ENCODE results near the gene EXOC2.

EXOC2 gene, protein sequence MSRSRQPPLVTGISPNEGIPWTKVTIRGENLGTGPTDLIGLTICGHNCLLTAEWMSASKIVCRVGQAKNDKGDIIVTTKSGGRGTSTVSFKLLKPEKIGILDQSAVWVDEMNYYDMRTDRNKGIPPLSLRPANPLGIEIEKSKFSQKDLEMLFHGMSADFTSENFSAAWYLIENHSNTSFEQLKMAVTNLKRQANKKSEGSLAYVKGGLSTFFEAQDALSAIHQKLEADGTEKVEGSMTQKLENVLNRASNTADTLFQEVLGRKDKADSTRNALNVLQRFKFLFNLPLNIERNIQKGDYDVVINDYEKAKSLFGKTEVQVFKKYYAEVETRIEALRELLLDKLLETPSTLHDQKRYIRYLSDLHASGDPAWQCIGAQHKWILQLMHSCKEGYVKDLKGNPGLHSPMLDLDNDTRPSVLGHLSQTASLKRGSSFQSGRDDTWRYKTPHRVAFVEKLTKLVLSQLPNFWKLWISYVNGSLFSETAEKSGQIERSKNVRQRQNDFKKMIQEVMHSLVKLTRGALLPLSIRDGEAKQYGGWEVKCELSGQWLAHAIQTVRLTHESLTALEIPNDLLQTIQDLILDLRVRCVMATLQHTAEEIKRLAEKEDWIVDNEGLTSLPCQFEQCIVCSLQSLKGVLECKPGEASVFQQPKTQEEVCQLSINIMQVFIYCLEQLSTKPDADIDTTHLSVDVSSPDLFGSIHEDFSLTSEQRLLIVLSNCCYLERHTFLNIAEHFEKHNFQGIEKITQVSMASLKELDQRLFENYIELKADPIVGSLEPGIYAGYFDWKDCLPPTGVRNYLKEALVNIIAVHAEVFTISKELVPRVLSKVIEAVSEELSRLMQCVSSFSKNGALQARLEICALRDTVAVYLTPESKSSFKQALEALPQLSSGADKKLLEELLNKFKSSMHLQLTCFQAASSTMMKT

DNA sequence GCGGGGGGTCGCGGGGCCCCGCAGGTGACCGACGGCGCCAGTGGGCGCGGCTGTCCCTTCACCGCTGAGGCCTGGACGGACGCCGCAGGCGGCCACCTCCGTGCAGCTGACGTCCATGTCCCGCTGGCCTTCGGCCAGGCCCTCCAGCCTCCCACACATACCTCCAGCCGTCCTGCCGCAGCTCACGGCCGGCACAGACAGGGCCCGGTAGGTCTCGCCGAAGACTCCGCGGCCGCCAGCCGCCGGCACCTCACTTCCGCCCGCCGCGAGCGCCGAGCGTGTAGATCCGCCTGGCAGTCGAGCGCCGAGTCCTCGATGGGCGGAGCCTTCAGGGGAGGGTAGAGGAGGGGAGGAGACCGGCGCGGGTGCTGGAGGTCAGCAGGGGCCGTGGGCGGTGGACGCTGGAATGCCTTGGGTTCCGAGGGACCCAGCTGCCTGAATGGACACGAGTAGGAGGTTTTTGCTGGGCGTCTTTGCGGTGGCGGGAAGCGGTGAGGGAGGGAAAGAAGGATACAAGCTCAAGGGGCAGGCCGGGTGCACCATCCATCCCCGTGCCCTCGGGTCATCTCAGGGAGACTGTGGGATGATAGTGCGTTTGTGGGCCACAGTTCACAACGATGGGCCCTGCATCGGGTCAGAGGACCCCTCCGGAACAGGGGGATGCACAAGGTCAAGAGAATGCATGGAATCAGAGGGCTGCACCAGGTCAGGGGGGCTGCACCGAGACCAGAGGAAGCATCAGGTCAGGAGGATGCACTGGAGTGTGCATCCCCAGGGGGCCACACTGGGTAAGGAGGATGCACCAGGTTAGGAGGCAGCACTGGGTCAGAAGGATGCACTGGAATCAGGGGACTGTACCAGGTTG, at the start of gene EXOC2:
EXOC2 (minus strand) TSS at position 282 of the 865 bp plus-strand sequence. CDS start 55,321 bp downstream, outside the sequence.
- DNase-seq: peak; percentile 77

DNA sequence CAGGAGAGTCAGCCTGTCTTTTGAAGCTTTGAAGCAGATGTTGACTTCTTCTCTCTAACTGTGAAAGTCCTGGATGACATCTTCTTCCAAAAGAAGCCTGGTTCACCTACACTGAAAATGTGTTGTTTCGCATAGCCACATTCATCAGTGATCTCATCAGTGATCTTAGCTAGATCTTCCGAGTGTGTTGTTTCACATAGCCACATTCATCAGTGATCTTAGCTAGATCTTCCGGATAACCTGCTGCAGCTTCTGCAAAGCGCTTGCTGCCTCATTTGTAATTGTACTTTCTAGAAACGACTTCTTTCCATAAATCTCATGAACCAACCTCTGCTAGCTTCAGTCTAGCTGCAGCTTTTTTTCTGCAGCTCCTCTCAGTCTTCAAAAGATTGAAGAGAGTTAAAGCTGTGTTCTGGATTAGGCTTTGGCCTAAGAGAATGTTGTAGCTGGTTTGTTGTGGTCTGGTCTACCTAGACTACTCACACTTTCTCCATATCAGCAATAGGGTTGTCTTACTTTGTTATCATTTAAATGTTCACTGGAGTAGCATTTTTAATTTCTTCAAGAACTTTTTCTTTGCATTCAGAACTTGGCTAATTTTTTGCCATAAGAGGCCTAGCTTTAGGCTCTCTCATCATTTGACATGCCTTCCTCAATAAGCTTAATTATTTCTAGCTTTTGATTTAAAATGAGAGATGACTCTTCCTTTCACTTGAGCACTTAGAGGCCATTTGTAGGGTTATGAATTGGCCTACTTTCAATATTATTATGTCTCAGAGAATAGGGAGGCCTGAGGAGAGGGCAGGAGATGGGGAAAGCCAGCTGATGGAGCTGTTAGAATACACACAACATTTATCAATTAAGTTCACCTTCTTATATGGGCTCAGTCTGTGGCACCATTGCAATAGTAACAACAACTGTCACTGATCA, 48.7 kb upstream of the EXOC2 start:
- no peak for DNase-seq

GRCh38 chr6:736657-737446, 43.9 kb upstream of the EXOC2 start:
- no peak for DNase-seq

- no peak for DNase-seq
Measured at GRCh38 chr6:733431-734219, 40.7 kb upstream of the EXOC2 start.

GRCh38 chr6:731924-732323, 39.0 kb upstream of the EXOC2 start:
- no peak for DNase-seq

DNA sequence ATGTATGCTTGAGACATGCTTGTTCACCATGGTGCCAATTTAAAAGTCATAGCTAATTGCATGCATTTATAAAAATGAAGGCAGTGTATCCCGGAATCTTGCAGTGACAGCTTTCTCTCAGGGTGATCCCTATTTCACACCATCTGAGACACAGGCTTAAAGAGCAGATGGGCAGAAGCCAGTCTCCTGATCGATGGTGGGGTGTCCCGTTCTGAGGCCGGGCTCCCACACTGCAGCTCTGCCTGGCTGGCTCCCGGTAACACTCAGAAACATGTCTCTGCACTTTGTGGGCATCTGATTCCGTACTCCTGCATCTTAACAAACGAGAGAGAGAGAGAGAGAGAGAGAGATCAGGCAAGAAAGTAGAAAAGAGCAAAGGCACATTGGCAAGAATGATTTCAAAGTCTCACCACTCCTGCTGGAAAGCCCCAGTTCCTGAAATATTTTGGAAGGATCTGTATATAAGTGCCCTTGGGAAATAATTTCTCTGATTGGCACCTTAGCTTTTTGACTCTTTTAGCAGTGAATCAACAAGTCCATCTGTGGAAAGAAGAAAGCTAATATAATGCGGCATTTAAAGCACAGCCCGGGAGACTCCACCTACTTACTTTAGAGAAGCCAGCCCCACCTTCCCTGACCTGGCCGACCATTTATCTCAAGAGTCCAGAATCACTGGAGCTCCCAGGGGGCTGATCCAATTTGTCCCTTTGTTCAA, 36.8 kb upstream of the EXOC2 start:
- no peak for DNase-seq

GRCh38 chr6:727856-728255, 34.9 kb upstream of the EXOC2 start:
- DNase-seq: no peak

DNA sequence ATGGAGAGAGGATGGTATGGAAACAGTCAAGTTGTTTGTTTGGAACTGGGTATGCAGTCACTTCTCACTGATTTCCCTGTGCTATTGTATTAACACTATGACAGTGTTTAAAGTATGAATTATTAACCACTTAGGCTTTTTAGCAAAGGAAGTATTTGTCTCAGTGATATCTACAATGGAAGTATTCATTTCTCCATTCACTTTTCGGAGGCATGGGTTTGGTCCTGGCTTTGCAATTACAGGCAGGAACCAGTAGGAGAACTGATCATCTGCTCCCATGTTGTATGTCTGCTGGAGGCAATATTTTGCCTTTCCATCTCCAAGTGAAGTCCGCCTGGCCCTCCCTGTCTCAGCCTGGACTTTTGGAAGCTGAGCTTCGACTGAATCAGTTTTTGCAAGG, 30.6 kb upstream of the EXOC2 start:
- DNase-seq: no peak

DNA sequence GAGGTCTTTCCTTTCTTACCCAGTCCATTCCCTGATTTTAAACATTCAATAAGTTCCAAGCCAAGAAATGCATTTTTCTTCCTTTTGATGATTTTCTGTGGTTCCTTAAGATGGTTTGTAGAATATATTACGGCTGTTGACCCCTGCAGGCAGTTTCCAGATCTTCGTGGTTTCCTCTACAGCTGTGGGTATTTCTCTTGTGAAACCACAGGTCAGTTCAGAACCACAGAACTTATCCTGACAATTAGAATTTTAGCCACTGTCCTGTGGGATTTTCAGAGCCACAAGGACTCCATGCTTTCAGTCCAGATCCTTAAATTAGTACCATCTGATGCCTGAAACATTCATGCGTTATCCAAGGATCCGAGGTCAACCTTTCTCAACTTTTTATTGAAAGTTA, 29.7 kb upstream of the EXOC2 start:
- peak; percentile 89 for DNase-seq

- DNase-seq: peak; percentile 70
Measured at GRCh38 chr6:722077-722524, 29.2 kb upstream of the EXOC2 start.

DNA sequence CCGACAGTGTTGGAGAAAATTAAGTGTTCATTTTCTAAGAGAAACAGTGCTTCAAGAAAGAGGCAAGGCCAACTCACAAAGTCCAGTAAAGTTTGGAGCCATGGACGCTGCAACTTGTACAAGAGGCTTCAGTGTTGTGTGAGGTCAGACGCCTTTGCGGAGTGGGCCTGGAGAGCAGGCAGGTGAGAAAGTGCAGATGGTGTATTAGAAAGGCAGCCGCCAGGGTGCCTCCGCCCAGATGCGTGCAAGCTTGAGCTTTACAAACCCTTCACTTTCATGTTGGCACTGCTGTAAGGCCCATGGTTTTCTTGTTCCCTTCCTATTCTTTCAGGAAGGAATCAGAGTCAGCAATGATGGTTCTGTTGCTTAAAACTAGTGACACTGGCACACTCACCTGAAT, 25.4 kb upstream of the EXOC2 start:
- DNase-seq: no peak

- no peak for DNase-seq
Measured at GRCh38 chr6:717135-717534, 24.2 kb upstream of the EXOC2 start.

DNA sequence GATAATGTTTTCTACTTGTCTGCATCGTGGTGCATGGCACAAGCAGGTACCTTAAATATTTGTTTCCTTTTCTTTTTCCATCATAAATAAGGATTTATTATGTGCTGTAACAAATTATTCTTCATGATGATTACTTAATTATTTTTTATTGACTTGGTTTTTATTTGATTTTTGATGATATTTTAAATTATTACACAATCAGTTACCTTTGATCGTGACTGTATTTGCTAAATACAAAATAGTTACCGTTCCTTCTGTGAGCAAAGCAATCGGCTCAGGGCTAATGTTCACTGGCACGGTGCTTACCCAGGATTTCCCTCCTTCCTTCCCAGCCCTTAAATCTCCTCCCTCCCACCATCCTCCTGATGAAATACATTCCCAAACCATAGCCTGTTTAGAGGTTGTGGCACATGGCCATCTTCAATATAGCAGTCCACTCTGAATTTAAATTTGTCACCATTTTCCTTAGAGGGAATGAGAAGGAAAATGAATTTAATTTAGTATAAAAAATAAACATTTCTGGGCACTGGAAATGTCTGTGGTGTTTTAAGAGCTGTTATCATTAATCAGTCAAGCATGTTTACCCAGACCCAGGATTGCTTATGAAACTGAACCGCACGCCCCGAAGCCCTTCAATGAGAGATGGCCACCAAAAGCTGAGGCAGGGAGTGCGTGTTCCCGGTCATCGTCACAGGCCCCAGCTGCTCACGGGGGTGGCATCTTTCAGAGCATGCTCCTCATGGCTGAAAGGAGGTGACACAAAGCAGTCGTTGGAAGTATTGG, 23.0 kb upstream of the EXOC2 start:
- DNase-seq: no peak

GRCh38 chr6:714100-714499, 21.2 kb upstream of the EXOC2 start:
- DNase-seq: no peak

- DNase-seq: peak; percentile 34
Measured at GRCh38 chr6:713351-713750, 20.4 kb upstream of the EXOC2 start.

DNA sequence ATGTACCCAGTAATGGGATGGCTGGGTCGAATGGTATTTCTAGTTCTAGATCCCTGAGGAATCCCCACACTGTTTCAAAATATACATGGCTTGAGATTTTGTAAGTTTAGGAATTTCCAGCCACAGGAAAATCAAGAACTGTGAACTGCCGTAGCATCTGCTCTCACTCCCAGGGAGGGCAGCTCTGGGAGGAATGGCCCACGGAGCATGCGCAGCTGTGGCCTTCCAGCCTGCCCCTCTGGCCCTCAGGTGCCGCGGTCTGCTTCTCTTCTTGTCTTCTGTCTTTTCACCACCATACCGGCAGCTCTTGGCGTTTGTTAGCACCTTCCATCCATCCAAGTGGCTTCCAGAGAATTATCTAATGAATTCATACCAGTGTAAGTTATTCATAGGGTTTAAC, 19.9 kb upstream of the EXOC2 start:
- DNase-seq: no peak

DNA sequence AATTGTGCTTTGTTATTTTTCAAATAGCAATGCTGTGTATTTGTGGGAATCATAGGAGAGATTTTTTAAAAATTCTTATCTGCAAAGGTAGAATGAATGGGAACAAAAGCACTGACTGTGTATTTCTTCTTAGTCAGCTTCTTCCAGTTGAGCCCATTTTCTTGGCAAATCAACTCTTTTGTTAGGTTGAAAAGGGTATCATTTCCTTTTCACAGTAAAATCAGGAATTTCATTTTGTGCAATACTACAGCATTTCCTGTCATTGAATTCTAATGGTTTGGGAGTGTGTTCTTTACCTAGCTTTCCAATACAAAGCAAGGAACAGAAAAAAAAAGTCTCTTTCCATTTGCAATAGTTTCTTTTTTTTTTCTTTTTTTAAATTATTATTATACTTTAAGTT, 19.0 kb upstream of the EXOC2 start:
- DNase-seq: no peak
